Esophagus (tissue), 2 donors: ENCODE results near the gene TNIK. TPM values are rescaled to one million over a fixed set of nuclear protein-coding genes. Genes with fewer than 3 reads are reported as not detected.
A peak's percentile ranks its signal among the peaks of the same experiment; 100 is the strongest.

ENCODE experiments used
- H3K27ac ChIP-seq, 2 donors: one replicate each; pipeline ENCODE4 v1.5.1; 2013; ENCODE audit warnings: low read depth in 2 of 2, mild to moderate bottlenecking in 2 of 2, inconsistent platforms in 1 of 2, low read length in 1 of 2, moderate library complexity in 1 of 2
- H3K27me3 ChIP-seq, 2 donors: one replicate each; pipeline ENCODE4 v1.6.1; 2013; ENCODE audit warnings: low read length in 2 of 2, control low read depth in 1 of 2, mild to moderate bottlenecking in 1 of 2; ENCODE audit not compliant: insufficient read depth in 2 of 2, control insufficient read depth in 1 of 2
- H3K36me3 ChIP-seq, 2 donors: one replicate each; pipeline ENCODE4 v1.6.1; 2013; ENCODE audit warnings: low read length in 1 of 2; ENCODE audit not compliant: control insufficient read depth in 2 of 2, insufficient read depth in 2 of 2
- H3K4me1 ChIP-seq, 2 donors: one replicate each; pipeline ENCODE4 v1.6.1; 2013; ENCODE audit warnings: low read length in 1 of 2; ENCODE audit not compliant: control insufficient read depth in 2 of 2, insufficient read depth in 2 of 2
- H3K4me3 ChIP-seq, 2 donors: one replicate each; pipeline ENCODE4 v1.5.1; 2013; ENCODE audit warnings: low read length in 2 of 2, mild to moderate bottlenecking in 2 of 2, low read depth in 1 of 2, moderate library complexity in 1 of 2
- H3K9me3 ChIP-seq, 2 donors: one replicate each; pipeline ENCODE4 v1.6.1; 2013; ENCODE audit warnings: mild to moderate bottlenecking in 2 of 2, low read depth in 1 of 2, low read length in 1 of 2, moderate library complexity in 1 of 2; ENCODE audit not compliant: control insufficient read depth in 2 of 2, insufficient read depth in 1 of 2
- whole genome bisulfite sequencing, 2 donors: extraction: QIAGEN DNeasy Blood & Tissue Kit; methylation state at CpG; one replicate each; pipeline ENCODE4 v1.1.7; 2013; 5-methylcytosine and 5-hydroxymethylcytosine counted together
- polyA plus RNA-seq, 2 donors: library from polyadenylated mRNA; stranded (reverse); fragments of 200-250 nt; gene quantifications; one replicate each; pipeline ENCODE4 v1.2.3, GENCODE V29; 2013
- donor health status: healthy with polysubstance abuse.
- donor health status: Bipolar disorder and iron deficiency.

TNIK gene
- polyA plus RNA-seq, 2 donors = 2.2 to 3.2 TPM

DNA sequence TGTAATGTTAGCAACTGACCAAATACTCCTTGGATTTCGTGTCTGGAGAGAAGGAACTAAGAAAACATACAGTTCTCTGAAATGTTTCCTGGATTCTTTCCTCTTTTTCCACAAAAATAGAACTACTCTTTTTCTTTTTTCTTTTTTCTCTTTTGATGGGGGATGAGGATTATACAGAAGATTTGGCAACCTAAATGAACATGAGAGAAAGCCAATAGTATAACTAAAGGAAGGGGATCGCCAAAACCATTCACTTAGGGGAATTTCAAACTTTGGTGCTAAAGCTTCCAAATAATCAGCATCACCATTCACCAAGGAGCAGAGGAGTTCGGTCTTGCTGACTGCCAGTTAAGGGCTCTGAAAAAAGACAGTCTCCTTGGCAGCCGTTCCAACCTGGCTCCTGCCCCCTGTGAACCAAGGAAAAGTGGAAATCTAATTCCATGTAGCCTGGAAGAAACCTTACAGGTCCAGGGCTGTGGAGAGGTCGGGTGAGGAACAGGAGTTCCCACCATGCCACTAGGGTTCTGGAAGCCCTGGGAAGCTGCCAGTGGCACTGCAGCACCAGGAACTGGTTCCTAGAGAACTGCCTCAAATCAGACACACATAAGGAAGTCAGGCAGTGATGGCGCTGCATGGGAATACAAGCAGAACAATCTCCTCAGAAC, 176.9 kb downstream of the TNIK start:
- Histone ChIP-seq H3K9me3 (no peaks in the 10 kb centered on the region), H3K27me3 (no peaks in the 10 kb centered on the region), H3K36me3 (no peaks in the 10 kb centered on the region), H3K4me3 (no peak overlapping the region), H3K4me1 (peaks cover 0 to 3% of the 10 kb centered on the region in 2 donors), H3K27ac (peak overlapping the region; percentile 55 to 64)
- 54 to 59% methylated on average over 6 of the region's 6 CpGs for WGBS, 2 donors

DNA sequence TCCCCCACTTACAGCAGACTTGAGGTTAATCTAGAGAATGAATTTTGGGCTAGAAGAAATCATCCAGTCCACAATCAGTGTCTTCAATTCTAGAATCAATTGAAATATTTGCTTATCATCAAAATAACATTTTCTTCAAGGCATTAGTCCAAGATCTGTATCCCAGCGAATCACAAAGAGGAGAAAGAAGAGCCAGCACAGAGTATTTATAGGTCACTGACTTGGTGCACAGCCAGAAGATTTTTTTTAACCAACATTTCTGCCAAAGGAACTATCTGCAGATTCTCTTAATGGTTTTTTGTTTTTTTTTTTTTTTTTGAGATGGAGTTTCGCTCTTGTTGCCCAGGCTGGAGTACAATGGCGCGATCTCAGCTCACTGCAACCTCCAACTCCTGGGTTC, 178.2 kb downstream of the TNIK start:
- H3K27me3 ChIP-seq = no peaks in the 10 kb centered on the region
- no peaks in the 10 kb centered on the region for H3K36me3 ChIP-seq
- no peaks in the 10 kb centered on the region for H3K9me3 ChIP-seq
- no peak overlapping the region for H3K4me3 ChIP-seq
- 49 to 56% methylated on average over 4 of the region's 4 CpGs for WGBS, 2 donors
- peaks cover 0 to 5% of the 10 kb centered on the region in 2 donors for H3K4me1 ChIP-seq
- H3K27ac ChIP-seq = no peak overlapping the region

DNA sequence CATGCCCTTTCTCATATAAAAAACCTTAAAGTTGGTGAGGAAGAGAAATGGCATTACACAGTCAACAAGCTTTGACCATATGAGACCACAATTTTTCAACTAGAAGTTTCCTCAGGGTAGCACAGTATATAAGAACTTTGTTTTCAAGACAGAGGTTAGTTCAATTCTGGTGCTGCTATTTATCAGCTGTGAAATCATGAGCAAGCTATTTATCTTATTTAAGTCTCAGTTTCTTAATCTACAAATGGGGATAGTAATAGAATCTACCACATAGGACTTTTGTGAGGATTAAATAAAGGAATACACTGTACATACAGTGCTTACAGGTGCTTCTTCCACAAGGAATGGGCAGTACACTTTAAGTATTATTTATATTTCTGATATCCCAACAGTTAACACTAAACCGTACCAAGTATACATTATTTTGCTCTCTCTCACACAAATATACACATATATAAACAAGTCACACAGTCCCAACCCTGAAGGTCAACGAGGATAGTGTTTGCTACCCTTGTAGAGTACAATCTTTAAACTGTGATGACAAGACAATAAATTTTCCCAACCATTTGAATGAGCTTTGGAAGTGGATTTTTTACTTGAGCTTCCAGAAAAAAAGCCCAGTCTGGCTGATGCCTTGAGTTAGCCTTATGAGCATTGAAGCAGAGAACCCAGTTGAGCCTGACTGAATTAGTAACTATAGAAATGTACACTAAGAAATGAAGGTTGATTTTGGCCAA, 178.8 kb downstream of the TNIK start:
- no peak overlapping the region for H3K27ac ChIP-seq
- H3K4me3 ChIP-seq = no peak overlapping the region
- H3K27me3 ChIP-seq = no peaks in the 10 kb centered on the region
- no peaks in the 10 kb centered on the region for H3K36me3 ChIP-seq
- peaks cover 0 to 5% of the 10 kb centered on the region in 2 donors for H3K4me1 ChIP-seq
- 80 to 83% methylated on average over 2 of the region's 2 CpGs for WGBS, 2 donors
- no peaks in the 10 kb centered on the region for H3K9me3 ChIP-seq

DNA sequence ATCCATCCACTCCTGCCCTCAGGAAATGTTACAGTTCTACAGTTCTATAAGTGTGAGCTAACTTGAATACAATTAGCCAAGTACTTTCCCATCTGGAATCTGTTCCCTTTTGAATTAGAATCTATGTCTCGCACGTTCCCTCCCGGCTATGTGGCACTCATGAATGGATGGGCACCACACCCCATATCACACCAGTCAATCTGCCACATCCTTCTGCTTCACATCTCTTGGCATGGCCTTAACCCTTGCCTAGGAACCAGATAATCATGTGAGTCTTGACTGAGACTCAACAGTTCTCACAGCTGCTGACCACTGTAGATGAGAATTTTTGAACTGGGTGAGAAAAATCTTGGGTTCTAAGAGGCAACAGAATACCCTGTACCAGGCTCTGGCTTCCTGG, 180.2 kb downstream of the TNIK start:
- no peak overlapping the region for H3K27ac ChIP-seq
- no peaks in the 10 kb centered on the region for H3K27me3 ChIP-seq
- no peak overlapping the region for H3K4me3 ChIP-seq
- H3K4me1 ChIP-seq = peaks cover 0 to 5% of the 10 kb centered on the region in 2 donors
- no peaks in the 10 kb centered on the region for H3K9me3 ChIP-seq
- no peaks in the 10 kb centered on the region for H3K36me3 ChIP-seq
- WGBS, 2 donors = 51 to 65% methylated on average over 3 of the region's 3 CpGs

DNA sequence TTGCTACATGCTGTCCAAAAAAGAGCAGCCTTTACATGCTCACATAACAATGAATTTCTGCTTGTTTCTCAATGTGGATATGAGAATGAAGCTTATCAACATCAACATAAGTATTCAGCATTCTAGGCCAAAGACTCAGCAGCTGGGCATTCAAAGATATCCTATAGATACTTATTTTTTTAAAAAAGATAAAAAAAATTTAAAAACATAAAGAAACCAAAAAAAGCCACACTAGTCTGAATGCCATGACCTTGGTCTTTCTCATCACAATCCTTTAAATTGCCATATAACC, 182.0 kb downstream of the TNIK start:
- Histone ChIP-seq H3K9me3 (no peaks in the 10 kb centered on the region), H3K4me1 (peaks cover 0 to 2% of the 10 kb centered on the region in 2 donors), H3K27ac (no peak overlapping the region), H3K4me3 (no peak overlapping the region), H3K36me3 (no peaks in the 10 kb centered on the region), H3K27me3 (no peaks in the 10 kb centered on the region)

DNA sequence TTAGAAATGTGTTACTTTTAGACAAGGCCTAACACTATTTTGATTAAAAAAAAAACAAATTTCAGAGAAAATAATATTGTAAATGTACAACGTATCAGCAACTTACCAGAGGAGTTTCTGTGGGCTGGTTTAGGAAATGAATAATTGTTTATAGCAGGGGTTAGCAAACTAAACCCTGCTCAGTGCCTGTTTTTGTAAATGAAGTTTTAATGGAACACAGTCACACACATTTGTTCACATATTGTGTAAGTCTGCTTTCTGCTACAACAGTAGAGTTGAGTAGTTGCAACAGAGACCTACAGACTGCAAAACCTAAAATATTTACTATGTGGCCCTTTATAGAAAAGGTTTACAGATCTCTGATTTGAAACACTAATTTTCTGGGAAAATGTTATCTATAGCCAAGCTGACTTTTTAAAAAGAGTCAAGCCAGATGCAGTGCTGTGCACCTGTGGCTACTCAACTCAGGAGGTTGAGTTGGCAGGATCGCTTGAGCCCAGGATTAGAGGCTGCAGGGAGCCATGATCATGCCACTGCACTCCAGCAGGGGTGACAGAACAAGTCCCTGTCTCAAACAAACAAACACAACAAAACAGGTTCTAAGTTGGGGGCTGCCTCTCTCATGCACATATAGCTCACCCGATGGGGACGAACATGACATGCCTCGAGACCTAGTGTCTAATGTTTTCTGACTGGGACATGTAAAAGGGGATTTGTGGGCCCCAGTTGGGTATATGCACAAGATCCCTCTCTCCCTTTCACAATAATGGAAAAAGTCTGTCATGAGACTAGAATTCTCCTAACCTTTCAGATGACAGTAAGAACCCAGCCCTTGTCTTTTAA, 182.5 kb downstream of the TNIK start:
- Histone ChIP-seq H3K9me3 (no peaks in the 10 kb centered on the region), H3K4me3 (no peak overlapping the region), H3K36me3 (no peaks in the 10 kb centered on the region), H3K27me3 (no peaks in the 10 kb centered on the region), H3K27ac (peak overlapping the region in 1 of 2 donors; percentile 63), H3K4me1 (peaks cover 0 to 2% of the 10 kb centered on the region in 2 donors)
- WGBS, 2 donors = 87 to 92% methylated on average over 5 of the region's 5 CpGs

DNA sequence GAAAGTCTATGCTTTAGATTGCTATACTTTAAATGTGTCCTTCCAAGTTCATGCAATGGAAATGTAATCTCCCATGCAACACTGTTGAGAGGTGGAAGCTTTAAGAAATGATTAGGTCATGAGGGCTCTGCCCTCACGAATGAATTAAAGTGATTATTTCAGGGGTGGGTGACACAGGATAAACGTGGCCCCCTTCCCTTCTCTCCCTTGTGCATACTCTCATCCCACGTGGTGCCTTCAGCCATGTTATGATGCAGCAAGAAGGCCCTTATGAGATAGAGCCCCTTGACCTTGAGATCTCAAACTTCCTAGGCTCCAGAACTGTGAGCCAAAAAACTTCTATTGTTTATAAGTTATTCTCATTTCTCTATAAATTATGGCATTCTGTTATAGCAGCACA, 183.3 kb downstream of the TNIK start:
- Histone ChIP-seq H3K4me3 (no peak overlapping the region), H3K4me1 (peaks cover 0 to 2% of the 10 kb centered on the region in 2 donors), H3K27me3 (no peaks in the 10 kb centered on the region), H3K27ac (no peak overlapping the region), H3K9me3 (no peaks in the 10 kb centered on the region), H3K36me3 (no peaks in the 10 kb centered on the region)
- 60% methylated on average over 3 of the region's 3 CpGs for WGBS, 2 donors

DNA sequence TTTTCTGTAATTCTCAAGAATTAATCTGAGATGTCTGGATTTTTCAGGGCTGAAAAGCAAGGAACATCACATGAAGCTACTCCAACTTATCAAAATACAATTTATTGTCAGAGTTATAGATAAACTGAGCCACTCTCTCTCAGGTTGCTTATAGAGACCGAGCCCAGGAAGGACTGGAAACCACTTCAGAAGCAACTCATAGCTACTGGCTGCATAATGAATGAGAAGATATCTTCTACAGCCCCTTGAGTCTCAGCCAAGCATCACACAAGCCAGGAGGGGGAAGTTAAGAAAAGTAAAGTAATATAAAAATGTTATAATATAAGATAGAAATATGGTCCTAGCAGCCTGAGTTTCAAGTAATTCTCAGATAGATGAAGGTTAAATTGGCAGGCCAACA, 186.0 kb downstream of the TNIK start:
- no peaks in the 10 kb centered on the region for H3K36me3 ChIP-seq
- WGBS, 2 donors = 86 to 90% methylated on average over 1 of the region's 1 CpG

DNA sequence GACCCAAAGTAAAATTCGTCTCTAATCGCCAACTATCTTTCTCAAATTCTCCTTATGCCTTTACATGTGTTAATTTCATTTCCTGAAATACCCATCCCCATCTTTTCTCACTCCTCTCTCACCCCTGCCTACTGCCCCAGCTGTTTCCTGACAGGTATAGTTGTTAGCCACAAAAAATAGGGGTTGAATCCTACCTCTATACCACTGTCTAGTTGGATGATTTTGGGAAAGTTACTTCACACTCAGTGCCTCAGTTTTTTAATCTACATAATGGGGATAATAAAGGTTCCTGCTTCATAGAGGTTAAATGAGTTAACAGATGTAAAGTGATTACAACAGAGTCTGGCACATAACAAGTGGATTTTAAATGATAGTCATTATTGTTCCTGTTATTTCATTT, 189.7 kb downstream of the TNIK start:
- 85 to 89% methylated on average over 2 of the region's 2 CpGs for WGBS, 2 donors

More for the DNA sequence above, 186.0 kb downstream of the TNIK start:
- Histone ChIP-seq H3K27ac (no peak overlapping the region), H3K9me3 (no peaks in the 10 kb centered on the region), H3K4me1 (peaks cover 0 to 2% of the 10 kb centered on the region in 2 donors), H3K27me3 (no peaks in the 10 kb centered on the region), H3K4me3 (no peak overlapping the region)

More for the DNA sequence above, 189.7 kb downstream of the TNIK start:
- no peaks in the 10 kb centered on the region for H3K27me3 ChIP-seq
- no peaks in the 10 kb centered on the region for H3K4me1 ChIP-seq
- no peak overlapping the region for H3K4me3 ChIP-seq
- no peaks in the 10 kb centered on the region for H3K36me3 ChIP-seq
- no peak overlapping the region for H3K27ac ChIP-seq
- no peaks in the 10 kb centered on the region for H3K9me3 ChIP-seq
